ENCODE data around the gene SPI1.

SPI1 gene

DNA sequence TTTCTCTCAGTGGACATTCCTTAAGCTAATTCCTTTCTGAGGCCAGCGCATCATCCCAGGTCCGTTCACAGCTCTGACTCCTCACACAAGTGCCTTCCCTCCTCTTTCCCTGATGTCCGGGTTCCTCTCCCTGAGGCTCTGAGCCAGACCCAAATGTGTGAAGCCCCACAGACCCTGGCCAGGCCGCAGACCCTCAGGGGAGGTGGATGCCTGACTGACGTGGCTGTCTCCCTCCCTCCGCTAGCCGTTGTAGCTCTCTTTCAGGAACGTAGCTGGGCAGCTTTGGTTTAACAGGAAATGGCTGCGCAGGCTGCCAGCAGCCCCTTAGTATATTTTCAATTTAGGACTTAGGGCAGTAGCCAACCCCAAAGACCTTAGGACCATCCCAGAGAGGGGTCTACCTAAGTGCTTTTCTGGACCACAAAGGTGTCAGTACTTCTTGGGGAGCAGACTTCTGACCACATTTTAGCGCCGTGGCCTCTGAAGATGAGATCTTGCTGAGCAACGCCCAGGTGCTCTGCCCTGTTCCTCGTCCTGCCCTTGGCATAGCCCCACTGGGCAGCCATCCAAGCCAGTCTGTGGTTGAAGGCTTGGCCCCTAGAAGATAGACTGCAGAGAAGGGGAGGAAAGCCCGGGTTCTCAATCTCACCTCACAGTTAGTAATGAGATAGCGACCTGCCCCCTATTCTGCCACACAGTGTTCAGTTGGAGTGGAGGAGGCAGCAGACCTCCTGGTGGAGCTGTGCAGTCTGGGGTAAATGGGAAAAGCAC, 52.9 kb downstream of the SPI1 start:
- Histone ChIP-seq H3K79me1 (ENCODE audit: low read depth, low read length) (no peaks in the 10 kb centered on the region), H4K91ac (ENCODE audit: low read depth, low read length, poor library complexity) (no peak overlapping the region), H2BK15ac (ENCODE audit: low read length) (no peak overlapping the region), H3K9ac (ENCODE audit: low read depth, low read length, poor library complexity) (no peak overlapping the region), H3K14ac (ENCODE audit: low read length) (no peak overlapping the region), H3K27me3 (ENCODE audit: control insufficient read depth in 3 of 3, insufficient read depth in 3 of 3, low read depth in 1 of 3, low read length in 3 of 3) (no peaks in the 10 kb centered on the region), H2BK12ac (ENCODE audit: low read length) (no peak overlapping the region), H3K4me3 (ENCODE audit: low read length in 2 of 2) (no peak overlapping the region), H3K9me3 (replicated peaks in 1 of 2; ENCODE audit: control insufficient read depth in 2 of 2, insufficient read depth in 1 of 2, low read depth in 1 of 2, low read length in 2 of 2) (no peaks in the 10 kb centered on the region), H3K18ac (ENCODE audit: low read length) (no peak overlapping the region), H3K36me3 (replicated peaks in 1 of 2; ENCODE audit: control insufficient read depth in 2 of 2, insufficient read depth in 2 of 2, low read length in 2 of 2) (peaks cover 22 to 49% of the 10 kb centered on the region in 2 donors), H3K4me2 (ENCODE audit: insufficient read depth, low read length, poor library complexity, severe bottlenecking) (no peak overlapping the region), H3K4ac (ENCODE audit: low read length) (no peak overlapping the region), H3K4me1 (ENCODE audit: control insufficient read depth in 2 of 2, insufficient read depth in 1 of 2, low read depth in 1 of 2, low read length in 2 of 2) (no peaks in the 10 kb centered on the region), H2BK5ac (ENCODE audit: low read length) (no peak overlapping the region), H4K8ac (ENCODE audit: low read depth, low read length) (no peak overlapping the region), H3K23ac (ENCODE audit: low read depth, low read length, poor library complexity) (no peak overlapping the region), H3K27ac (replicated peaks; ENCODE audit: low read length) (no peak overlapping the region), H2AK5ac (ENCODE audit: low read depth, low read length) (no peak overlapping the region), H2BK120ac (ENCODE audit: low read depth, low read length) (no peak overlapping the region), H2AFZ (ENCODE audit: low read length) (no peak overlapping the region)
- DNase-seq (ENCODE audit: low spot score), result no peak
- WGBS, 2 donors (ENCODE audit: extremely low coverage in 2 of 2, insufficient read length in 2 of 2, insufficient replicate concordance in 1 of 2), result no CpG with 5 or more reads among the region's 15 CpGs

DNA sequence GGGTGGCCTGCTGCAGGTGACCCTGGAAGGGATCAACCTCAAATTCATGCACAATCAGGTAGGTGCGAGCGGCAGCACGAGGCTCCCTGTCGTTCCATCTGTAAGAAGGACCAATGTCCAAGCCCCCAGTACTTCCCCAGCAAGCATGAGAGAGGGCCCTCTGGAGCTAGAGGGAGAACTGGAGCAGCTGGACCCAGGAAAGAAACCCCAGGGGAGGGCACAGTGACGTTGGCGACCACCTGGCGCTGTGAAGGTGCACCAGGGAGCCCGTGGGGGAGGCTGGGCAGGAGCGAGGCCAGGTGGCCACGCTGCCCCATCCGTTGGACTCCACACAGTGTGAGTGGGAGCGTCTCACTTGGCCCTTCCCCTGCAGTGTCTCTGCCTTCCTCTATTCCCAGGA, 53.8 kb downstream of the SPI1 start:
- Histone ChIP-seq H2BK12ac (ENCODE audit: low read length) (no peak overlapping the region), H4K91ac (ENCODE audit: low read depth, low read length, poor library complexity) (no peak overlapping the region), H2AFZ (ENCODE audit: low read length) (no peak overlapping the region), H3K9ac (ENCODE audit: low read depth, low read length, poor library complexity) (no peak overlapping the region), H3K79me1 (ENCODE audit: low read depth, low read length) (no peaks in the 10 kb centered on the region), H3K4me3 (ENCODE audit: low read length in 2 of 2) (no peak overlapping the region), H3K9me3 (replicated peaks in 1 of 2; ENCODE audit: control insufficient read depth in 2 of 2, insufficient read depth in 1 of 2, low read depth in 1 of 2, low read length in 2 of 2) (no peaks in the 10 kb centered on the region), H3K4me2 (ENCODE audit: insufficient read depth, low read length, poor library complexity, severe bottlenecking) (no peak overlapping the region), H3K23ac (ENCODE audit: low read depth, low read length, poor library complexity) (no peak overlapping the region), H4K8ac (ENCODE audit: low read depth, low read length) (no peak overlapping the region), H2BK15ac (ENCODE audit: low read length) (no peak overlapping the region), H3K14ac (ENCODE audit: low read length) (no peak overlapping the region), H3K27ac (replicated peaks; ENCODE audit: low read length) (no peak overlapping the region), H2AK5ac (ENCODE audit: low read depth, low read length) (no peak overlapping the region), H3K4ac (ENCODE audit: low read length) (no peak overlapping the region), H2BK5ac (ENCODE audit: low read length) (no peak overlapping the region), H2BK120ac (ENCODE audit: low read depth, low read length) (no peak overlapping the region), H3K4me1 (ENCODE audit: control insufficient read depth in 2 of 2, insufficient read depth in 1 of 2, low read depth in 1 of 2, low read length in 2 of 2) (no peaks in the 10 kb centered on the region), H3K27me3 (ENCODE audit: control insufficient read depth in 3 of 3, insufficient read depth in 3 of 3, low read depth in 1 of 3, low read length in 3 of 3) (no peaks in the 10 kb centered on the region), H3K36me3 (replicated peaks in 1 of 2; ENCODE audit: control insufficient read depth in 2 of 2, insufficient read depth in 2 of 2, low read length in 2 of 2) (peaks cover 22 to 43% of the 10 kb centered on the region in 2 donors), H3K18ac (ENCODE audit: low read length) (no peak overlapping the region)
- no peak for DNase-seq (ENCODE audit: low spot score)
- WGBS, 2 donors (ENCODE audit: extremely low coverage in 2 of 2, insufficient read length in 2 of 2, insufficient replicate concordance in 1 of 2), result no CpG with 5 or more reads among the region's 12 CpGs

DNA sequence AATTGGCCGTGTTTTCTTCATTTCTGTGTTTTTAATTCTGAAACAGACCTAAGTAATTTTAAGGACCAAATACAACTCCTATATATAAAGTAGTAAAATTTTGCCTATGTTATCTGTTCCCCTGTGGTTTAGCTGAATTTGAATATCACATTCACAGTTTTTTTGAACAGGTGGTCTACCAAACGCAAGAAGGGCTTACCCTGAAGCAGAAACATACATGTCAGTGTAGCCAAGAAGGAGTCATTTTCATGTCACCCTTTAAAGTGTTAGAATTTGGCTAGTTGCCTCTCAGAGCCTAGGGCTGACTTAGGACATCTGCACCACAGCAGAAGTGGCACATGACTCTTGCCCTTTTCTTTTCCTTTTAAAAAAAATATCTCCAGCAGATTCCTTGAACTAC, 60.2 kb downstream of the SPI1 start:
- H3K27ac ChIP-seq (replicated peaks; ENCODE audit: low read length), result no peak overlapping the region
- no peak overlapping the region for H2BK5ac ChIP-seq (ENCODE audit: low read length)
- DNase-seq (ENCODE audit: low spot score), result no peak
- no peak overlapping the region for H3K14ac ChIP-seq (ENCODE audit: low read length)
- no peak overlapping the region for H2BK120ac ChIP-seq (ENCODE audit: low read depth, low read length)
- WGBS, 2 donors (ENCODE audit: extremely low coverage in 2 of 2, insufficient read length in 2 of 2, insufficient replicate concordance in 1 of 2), result no CpG with 5 or more reads among the region's 2 CpGs
- H3K9me3 ChIP-seq (replicated peaks in 1 of 2; ENCODE audit: control insufficient read depth in 2 of 2, insufficient read depth in 1 of 2, low read depth in 1 of 2, low read length in 2 of 2), result no peaks in the 10 kb centered on the region
- no peak overlapping the region for H2AK5ac ChIP-seq (ENCODE audit: low read depth, low read length)
- no peak overlapping the region for H3K4me3 ChIP-seq (ENCODE audit: low read length in 2 of 2)
- H3K4me2 ChIP-seq (ENCODE audit: insufficient read depth, low read length, poor library complexity, severe bottlenecking), result no peak overlapping the region
- H3K9ac ChIP-seq (ENCODE audit: low read depth, low read length, poor library complexity), result no peak overlapping the region
- no peak overlapping the region for H4K8ac ChIP-seq (ENCODE audit: low read depth, low read length)
- no peak overlapping the region for H3K23ac ChIP-seq (ENCODE audit: low read depth, low read length, poor library complexity)
- H2BK15ac ChIP-seq (ENCODE audit: low read length), result no peak overlapping the region
- H3K36me3 ChIP-seq (replicated peaks in 1 of 2; ENCODE audit: control insufficient read depth in 2 of 2, insufficient read depth in 2 of 2, low read length in 2 of 2), result peaks cover 0 to 58% of the 10 kb centered on the region in 2 donors
- H2AFZ ChIP-seq (ENCODE audit: low read length), result no peak overlapping the region
- H3K4me1 ChIP-seq (ENCODE audit: control insufficient read depth in 2 of 2, insufficient read depth in 1 of 2, low read depth in 1 of 2, low read length in 2 of 2), result no peaks in the 10 kb centered on the region
- H2BK12ac ChIP-seq (ENCODE audit: low read length), result no peak overlapping the region
- H4K91ac ChIP-seq (ENCODE audit: low read depth, low read length, poor library complexity), result no peak overlapping the region
- H3K27me3 ChIP-seq (ENCODE audit: control insufficient read depth in 3 of 3, insufficient read depth in 3 of 3, low read depth in 1 of 3, low read length in 3 of 3), result no peaks in the 10 kb centered on the region
- no peak overlapping the region for H3K4ac ChIP-seq (ENCODE audit: low read length)
- no peaks in the 10 kb centered on the region for H3K79me1 ChIP-seq (ENCODE audit: low read depth, low read length)
- no peak overlapping the region for H3K18ac ChIP-seq (ENCODE audit: low read length)

DNA sequence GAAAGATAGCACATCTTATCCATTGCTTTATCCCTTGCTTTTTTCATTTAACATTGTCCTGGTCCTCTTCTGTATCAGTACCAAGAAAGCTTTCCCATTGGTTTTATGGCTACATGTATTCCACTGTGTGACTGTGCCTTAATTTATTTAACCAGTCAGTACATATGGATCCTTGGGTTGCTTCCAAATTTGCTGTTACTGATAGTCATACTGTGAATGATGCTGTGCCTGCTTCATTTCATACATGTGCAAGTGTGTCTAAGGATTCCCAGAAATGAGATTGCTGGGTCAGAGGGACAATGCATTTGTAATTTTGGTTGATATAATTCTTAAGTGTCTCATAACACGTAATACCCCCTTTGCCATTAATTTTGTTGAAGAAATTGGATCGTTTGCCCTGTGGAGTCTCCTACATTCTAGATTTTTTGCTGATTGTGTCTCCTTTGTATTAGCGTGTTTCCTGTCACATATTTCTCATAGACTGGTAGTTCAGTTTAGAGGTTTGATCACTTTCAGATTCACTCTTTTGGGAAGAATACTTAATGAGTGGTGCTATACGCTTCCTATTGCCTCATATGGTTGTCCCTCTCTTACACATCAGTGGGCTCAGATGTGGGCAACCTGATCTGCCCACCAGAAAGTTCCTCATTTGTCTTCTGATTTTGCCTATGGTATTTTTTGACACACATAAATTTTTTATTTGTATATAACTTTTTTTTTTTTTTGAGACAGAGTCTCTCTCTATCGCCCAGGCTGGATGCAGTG, 61.1 kb downstream of the SPI1 start:
- no peak for DNase-seq (ENCODE audit: low spot score)
- H2BK15ac ChIP-seq (ENCODE audit: low read length), result no peak overlapping the region
- no CpG with 5 or more reads among the region's 5 CpGs for WGBS, 2 donors (ENCODE audit: extremely low coverage in 2 of 2, insufficient read length in 2 of 2, insufficient replicate concordance in 1 of 2)
- no peaks in the 10 kb centered on the region for H3K27me3 ChIP-seq (ENCODE audit: control insufficient read depth in 3 of 3, insufficient read depth in 3 of 3, low read depth in 1 of 3, low read length in 3 of 3)
- no peak overlapping the region for H4K91ac ChIP-seq (ENCODE audit: low read depth, low read length, poor library complexity)
- no peak overlapping the region for H2AK5ac ChIP-seq (ENCODE audit: low read depth, low read length)
- no peak overlapping the region for H3K9ac ChIP-seq (ENCODE audit: low read depth, low read length, poor library complexity)
- no peak overlapping the region for H3K4ac ChIP-seq (ENCODE audit: low read length)
- no peak overlapping the region for H2BK120ac ChIP-seq (ENCODE audit: low read depth, low read length)
- H3K23ac ChIP-seq (ENCODE audit: low read depth, low read length, poor library complexity), result no peak overlapping the region
- no peaks in the 10 kb centered on the region for H3K4me1 ChIP-seq (ENCODE audit: control insufficient read depth in 2 of 2, insufficient read depth in 1 of 2, low read depth in 1 of 2, low read length in 2 of 2)
- H3K9me3 ChIP-seq (replicated peaks in 1 of 2; ENCODE audit: control insufficient read depth in 2 of 2, insufficient read depth in 1 of 2, low read depth in 1 of 2, low read length in 2 of 2), result no peaks in the 10 kb centered on the region
- no peak overlapping the region for H3K14ac ChIP-seq (ENCODE audit: low read length)
- H2AFZ ChIP-seq (ENCODE audit: low read length), result no peak overlapping the region
- H4K8ac ChIP-seq (ENCODE audit: low read depth, low read length), result no peak overlapping the region
- no peaks in the 10 kb centered on the region for H3K79me1 ChIP-seq (ENCODE audit: low read depth, low read length)
- H2BK12ac ChIP-seq (ENCODE audit: low read length), result no peak overlapping the region
- no peak overlapping the region for H3K4me2 ChIP-seq (ENCODE audit: insufficient read depth, low read length, poor library complexity, severe bottlenecking)
- no peak overlapping the region for H2BK5ac ChIP-seq (ENCODE audit: low read length)
- H3K4me3 ChIP-seq (ENCODE audit: low read length in 2 of 2), result no peak overlapping the region
- H3K18ac ChIP-seq (ENCODE audit: low read length), result no peak overlapping the region
- H3K27ac ChIP-seq (replicated peaks; ENCODE audit: low read length), result no peak overlapping the region
- H3K36me3 ChIP-seq (replicated peaks in 1 of 2; ENCODE audit: control insufficient read depth in 2 of 2, insufficient read depth in 2 of 2, low read length in 2 of 2), result peaks cover 0 to 62% of the 10 kb centered on the region in 2 donors
